HG02884 (cell line): ENCODE measurements around the gene DTNBP1.

Experiments used
- ATAC-seq: cut with Tn5 transposase; IDR thresholded peaks from one replicate; pipeline ENCODE4 v1.9.1; 2021; ENCODE audit warnings: mild to moderate bottlenecking, moderate library complexity; ENCODE audit not compliant: unreplicated experiment

DTNBP1 gene

DNA sequence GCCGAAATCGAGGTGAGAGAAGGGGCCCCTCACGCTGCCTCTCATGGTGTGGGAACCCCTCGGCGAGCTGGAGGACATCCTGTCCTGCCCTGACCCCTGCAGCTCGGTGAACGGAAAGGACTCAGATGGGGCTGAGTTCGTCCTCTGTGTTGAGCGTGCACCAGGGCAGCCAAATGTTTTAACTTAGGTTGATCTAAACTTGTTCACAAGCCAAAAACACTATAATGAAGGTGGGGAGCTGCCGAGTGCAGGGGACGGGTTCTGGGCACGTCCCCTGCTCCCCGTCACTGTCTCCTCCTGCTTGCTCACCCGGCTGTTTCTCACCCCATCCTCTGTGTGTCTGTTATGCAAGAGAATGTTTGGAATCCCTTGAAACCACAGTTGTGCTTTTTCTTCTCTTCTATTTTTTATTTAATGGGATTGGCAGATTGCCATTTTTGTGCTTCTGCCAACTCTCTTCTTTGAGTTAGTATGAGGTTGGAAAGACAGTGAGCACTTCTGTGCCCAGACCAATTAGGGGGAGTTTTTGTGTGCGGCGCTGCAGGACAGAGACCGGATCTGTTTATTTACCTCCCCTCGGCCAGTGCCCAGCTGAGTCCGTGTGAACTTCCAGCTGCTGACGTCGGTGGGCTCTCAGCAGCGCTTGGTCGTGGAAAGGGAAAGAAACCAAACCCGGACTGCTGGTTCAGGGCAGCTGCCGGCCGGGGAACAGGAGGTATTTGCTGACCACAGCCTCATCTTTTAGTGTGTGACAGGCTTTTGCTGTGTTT is 158.1 kb downstream of the DTNBP1 start:
- no peak for ATAC-seq

- ATAC-seq: no peak
Observed at GRCh38 chr6:15504040-15504495, 158.8 kb downstream of the DTNBP1 start.

- no peak for ATAC-seq
Observed at GRCh38 chr6:15503346-15503680, 159.5 kb downstream of the DTNBP1 start.

DNA sequence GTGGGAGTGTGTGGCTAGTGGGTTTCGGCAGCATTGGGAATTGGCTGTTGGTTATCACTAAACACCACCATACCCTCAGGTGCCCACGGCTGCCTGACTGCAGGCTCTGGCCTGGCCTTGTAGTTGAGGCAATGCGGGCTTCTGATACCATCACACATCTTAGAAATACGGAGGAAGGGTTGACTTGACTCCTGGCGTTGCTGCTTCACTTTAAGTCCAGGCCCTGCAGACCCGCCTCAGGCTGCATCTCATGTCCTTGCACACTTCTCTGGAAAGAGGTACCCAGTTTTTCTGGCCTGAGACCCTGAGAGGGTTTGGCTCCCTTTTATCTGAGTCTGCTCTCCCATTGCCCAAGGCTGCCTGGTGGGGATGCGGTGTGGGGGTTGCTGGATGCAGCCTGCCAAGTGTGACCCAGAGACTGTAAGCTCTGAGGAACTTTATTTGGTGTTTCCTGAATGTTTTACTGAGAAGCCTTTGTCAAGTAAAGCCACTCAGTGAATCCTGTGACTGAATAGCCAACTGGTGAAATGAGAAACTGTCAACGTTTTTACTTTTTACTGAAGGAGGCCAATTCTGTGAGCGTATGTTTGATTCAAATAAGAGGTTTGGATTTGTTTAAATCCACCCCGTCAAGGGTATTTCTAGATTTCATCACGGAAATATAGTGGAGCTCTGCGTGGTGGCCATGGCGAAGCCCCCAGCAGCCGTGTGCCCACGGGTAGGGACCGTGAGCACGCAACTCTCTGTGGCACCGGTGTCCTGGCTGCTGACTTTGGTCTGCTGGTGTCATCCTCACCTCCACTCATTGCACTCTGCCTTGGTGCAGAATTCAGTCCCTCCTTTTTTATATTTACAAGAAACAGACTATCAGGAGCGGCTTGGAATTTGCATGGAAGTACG is 160.1 kb downstream of the DTNBP1 start:
- ATAC-seq: no peak

DNA sequence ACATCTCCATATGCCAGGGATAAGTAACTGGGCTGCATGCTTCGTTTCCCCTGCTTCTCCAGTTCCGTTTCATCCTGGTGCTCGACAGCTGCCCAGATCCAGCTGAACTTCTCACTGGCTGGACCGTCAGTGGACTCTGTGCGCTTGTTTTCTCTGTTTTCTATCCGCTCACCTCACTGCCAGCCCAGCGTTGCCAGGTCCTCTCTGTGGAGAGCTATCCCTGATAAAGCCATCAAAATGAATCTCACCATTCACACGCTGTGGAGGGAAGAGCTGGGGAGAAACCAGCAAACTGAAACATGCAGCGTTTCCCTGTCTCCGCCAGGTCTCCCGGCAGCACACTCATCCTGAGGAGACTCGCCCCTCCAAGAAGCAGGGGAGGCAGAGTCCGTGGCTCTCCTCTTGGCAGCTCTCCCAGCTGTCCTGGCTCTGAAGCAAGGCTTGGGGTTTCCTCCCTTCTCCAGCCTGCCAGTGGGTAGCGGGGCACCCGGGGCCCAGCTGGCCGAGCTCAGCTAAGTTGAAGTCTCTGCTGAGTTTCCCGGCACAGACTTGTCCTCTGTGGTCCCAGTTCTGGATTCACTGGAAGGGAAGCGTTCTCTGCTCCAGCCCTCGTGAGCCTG is 160.9 kb downstream of the DTNBP1 start:
- no peak for ATAC-seq

GRCh38 chr6:15500901-15501825 is 161.7 kb downstream of the DTNBP1 start:
- no peak for ATAC-seq

DNA sequence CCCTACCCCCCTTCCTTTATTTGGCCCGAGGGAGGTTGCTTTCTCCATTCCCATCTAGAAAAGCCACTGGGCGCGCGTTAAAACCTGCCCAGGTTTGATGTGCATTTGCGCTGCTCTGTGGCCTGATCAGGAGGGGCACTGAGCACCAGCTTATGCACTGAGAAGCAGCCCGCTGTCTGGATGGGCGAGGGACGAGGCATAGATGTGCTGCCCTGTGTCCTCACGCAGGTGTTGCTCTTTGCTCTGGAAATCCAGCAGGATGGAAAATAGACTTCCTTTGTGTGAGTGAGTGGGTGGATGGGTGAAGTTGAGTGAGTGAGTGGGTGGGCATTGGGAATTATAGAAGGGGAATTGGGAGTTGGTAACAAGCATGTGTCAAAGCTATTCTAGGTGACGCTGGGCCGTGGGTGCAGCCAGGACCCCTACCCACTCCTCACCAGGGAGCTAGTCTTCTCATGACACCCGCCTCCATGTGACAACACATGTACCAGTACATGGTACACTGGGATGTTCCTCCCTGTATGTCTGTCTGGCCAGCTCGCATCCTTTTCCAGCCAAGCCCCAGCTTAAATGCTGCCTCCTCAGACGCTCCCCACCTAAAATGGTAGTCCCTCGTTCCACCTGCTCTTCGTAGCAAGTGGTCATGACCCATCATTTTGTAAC is 162.6 kb downstream of the DTNBP1 start:
- ATAC-seq: no peak

DNA sequence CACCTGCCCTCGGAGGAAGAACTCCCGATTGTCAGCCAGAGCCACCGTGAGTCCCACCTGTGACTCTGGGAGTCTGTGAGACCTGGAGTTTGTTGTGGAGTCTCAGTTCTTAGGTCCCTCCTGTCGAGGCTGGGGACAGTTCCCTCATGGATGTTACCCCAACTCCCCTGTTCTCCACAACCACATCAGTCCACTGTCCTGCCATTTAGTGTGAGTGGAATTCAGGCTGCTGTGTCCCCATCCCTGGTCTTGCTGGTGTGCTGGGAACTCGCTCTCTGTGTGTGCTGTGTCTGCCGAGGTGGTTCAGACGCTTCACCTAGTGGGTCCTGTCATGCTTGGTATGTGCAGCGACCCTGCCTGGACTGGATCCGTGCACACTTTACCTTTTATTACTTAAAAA is 163.2 kb downstream of the DTNBP1 start:
- ATAC-seq: no peak

DNA sequence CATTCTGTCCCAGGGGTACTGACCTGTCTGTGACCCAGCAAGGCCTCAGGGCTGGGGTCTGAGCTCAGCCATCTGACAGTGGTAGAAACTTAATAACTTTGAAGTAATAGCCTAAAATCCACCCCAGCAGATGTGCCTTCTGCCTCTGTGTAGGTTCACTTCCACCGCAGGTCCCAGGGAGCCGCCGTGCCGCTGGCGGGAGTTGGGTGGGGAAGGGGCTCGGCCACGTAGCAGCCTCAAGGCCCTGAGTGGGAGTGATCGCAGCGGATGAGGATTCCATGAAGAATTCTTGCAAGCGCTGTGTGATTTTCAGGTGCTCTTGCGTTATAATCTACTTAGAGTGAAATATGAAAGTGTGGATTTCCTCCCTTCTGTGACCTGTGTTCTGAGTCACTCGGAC is 163.7 kb downstream of the DTNBP1 start:
- ATAC-seq: no peak

DNA sequence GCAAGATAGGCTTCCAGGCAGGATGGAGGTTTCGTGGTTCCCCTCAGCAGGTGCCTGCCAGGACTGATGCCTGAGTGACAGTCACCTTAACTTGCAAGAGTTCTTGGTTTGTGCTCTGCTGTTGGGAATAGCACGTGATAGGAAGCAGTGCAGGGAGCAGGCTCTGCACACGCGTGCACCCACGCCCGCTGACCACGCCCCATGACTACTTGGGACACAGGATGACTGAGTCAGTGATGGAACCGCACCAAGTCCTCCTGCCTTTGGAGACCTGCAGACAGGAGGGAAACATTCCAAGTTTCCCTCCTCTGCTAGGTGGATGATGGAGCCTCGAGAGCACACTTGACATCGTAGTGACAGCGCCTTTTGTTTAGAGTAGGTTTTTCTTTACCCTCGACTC is 164.2 kb downstream of the DTNBP1 start:
- ATAC-seq: no peak

- ATAC-seq: no peak
Observed at GRCh38 chr6:15496345-15497131, 166.3 kb downstream of the DTNBP1 start.

GRCh38 chr6:15495375-15495901 is 167.4 kb downstream of the DTNBP1 start:
- ATAC-seq: no peak

- ATAC-seq: no peak
Observed at GRCh38 chr6:15493437-15494168, 169.2 kb downstream of the DTNBP1 start.

DNA sequence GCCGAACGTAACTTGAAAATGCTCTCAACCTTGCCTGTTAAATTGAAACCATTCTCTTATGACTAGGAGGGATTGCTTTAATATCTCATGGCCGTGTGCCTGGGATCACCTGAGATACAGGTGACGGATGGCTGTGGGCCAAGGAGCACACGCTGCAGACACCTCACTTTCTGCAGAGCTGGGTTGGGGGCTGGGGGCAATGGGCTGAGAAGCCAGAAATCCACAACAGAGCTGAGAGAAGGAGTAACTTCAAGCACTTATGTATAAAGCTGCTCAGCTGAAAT is 170.9 kb downstream of the DTNBP1 start:
- ATAC-seq: no peak

DNA sequence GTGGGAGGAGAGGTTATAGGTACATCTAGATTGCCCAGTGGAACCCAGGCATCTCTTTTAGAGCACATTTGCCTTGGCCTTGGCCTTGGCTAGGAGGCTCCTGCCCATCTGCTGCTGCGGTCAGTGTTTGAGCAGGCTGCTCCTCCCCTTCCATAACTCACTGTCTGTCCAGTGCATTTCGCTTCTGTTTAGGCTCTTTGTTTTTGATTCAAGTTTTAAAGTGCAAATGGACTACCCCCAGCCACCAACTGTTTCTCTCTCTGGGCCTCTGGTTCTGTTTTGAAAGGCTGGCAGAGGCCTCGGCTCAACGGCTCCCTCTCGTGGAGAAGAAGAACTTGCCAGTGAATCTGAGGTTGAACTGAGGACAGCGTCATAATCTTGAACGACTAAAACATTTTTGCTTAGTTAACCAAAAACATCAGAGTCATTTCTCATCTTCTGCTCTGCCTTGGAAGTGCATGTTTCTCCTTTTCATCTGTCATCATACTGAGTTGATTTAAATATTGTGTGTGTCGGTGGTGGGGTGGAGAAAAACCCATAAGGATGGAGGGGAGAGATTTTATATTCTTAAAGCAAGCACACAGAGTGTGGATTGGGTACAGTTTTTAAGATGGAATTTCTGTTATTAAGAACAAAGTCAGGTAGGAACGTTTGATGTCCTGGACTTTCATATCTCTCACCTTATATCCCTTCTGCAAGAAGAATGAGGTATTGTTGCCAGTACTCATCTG is 171.4 kb downstream of the DTNBP1 start:
- no peak for ATAC-seq

DNA sequence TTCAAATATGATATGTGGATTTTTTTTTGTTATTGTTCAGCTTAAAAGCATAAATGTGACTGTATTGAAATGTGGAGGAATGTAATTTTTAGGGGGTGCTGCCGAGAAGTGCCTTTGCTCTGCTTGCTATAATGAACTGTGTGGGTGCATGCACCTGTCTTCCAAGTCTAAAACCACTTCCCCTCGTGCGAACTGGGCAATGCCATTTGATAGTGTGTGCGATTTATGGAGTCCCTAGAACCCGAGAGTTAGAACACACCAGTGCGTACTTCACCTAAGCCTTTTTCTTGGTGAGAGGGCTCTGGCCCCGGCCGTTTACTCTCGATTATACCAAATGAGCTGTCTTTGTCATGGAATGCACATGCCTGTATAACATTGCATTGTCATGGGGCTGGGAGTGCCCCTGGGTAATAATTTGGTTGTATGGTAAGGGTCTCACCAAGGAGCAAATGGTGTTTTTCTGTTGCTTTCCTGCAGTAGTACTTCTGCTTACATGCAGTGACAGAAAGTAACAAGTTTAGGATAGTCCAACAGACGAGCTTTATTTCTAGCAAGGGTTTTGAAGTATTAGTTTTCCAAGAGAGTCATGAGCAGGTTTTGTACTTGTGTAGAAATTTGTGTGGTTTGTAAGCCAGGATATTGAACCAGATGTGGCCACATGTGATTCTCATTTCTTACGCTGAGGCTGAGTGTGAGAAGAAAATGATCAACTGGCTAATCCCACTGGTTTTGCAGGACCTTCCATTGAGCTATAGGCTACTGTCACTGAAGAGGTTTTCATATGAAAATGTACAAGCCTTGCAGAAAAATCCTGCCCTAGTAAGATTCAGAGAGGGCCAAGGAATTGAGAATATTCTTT is 172.4 kb downstream of the DTNBP1 start:
- no peak for ATAC-seq
